GM06990 (cell line): Measurements from ENCODE around the gene ZNF300.
"Not testable (repeated sequence)": the region's sequence is repeated elsewhere in the genome, so short reads cannot be mapped to it uniquely, and the experiment has no call there.

ENCODE experiments used
- DNase-seq: peaks from one replicate; pipeline ENCODE4 v3.0.0-alpha.2; 2011; ENCODE audit not compliant: insufficient read length; ENCODE audit errors: extremely low read depth
- H3K27me3 ChIP-seq: replicated peaks from 2 replicates; pipeline ENCODE4 v1.6.0; 2011; ENCODE audit warnings: low read length; ENCODE audit not compliant: control insufficient read depth, insufficient read depth
- H3K36me3 ChIP-seq: 2 replicates; pipeline ENCODE4 v1.5.1; 2011; ENCODE audit warnings: low read length; ENCODE audit not compliant: control insufficient read depth, insufficient read depth
- H3K4me3 ChIP-seq: replicated peaks from 2 replicates; pipeline ENCODE4 v1.5.1; 2011; ENCODE audit warnings: low read depth, mild to moderate bottlenecking, control low read depth, low read length
- TF ChIP-seq, protein P1 (sequence below): IDR thresholded peaks from 2 replicates; pipeline ENCODE4 v1.5.1; 2011; ENCODE audit warnings: low read length, control low read depth, mild to moderate bottlenecking, inconsistent platforms; ENCODE audit not compliant: insufficient read depth, poor library complexity, severe bottlenecking

The ZNF300 gene

DNA sequence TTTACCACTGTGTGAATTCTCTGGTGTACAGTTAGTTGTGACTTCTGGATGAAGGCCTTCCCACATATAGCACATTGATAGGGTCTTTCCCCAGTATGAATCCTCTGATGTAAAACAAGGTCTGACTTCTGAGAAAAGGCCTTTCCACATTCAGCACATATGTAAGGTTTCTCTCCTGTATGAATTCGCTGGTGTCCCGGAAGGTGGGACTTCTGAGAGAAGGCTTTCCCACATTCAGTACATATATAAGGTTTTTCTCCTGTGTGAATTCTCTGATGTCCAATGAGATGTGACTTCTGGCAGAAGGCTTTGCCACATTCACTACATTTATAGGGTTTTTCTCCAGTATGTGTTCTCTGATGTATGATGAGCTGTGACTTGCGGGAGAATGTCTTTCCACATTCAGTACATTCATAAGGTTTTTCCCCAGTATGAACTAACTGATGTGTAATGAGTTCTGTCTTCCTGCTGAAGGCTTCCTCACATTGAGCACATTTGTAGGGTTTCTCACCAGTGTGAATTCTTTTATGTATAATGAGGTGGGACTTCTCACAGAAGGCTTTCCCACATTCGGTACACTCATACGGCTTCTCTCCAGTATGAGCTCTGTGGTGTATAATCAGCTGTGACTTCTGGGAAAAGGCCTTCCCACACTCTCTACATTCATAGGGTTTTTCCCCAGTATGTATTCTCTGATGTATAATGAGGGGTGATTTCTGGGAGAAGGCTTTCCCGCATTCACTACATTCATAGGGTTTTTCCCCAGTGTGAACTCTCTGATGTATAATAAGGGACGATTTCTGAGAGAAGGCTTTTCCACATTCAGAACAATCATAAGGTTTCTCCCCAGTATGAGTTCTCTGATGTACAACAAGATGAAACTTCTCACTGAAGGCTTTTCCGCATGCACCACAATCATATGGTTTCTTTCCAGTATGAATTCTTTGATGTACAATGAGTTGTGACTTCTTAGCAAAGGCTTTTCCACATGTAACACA lies 9.1 kb downstream of the ZNF300 start:
- no peak overlapping the region for H3K4me3 ChIP-seq
- TF ChIP-seq, protein P1, sequence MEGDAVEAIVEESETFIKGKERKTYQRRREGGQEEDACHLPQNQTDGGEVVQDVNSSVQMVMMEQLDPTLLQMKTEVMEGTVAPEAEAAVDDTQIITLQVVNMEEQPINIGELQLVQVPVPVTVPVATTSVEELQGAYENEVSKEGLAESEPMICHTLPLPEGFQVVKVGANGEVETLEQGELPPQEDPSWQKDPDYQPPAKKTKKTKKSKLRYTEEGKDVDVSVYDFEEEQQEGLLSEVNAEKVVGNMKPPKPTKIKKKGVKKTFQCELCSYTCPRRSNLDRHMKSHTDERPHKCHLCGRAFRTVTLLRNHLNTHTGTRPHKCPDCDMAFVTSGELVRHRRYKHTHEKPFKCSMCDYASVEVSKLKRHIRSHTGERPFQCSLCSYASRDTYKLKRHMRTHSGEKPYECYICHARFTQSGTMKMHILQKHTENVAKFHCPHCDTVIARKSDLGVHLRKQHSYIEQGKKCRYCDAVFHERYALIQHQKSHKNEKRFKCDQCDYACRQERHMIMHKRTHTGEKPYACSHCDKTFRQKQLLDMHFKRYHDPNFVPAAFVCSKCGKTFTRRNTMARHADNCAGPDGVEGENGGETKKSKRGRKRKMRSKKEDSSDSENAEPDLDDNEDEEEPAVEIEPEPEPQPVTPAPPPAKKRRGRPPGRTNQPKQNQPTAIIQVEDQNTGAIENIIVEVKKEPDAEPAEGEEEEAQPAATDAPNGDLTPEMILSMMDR, result no peak
- DNase-seq, result no peak
- no peaks in the 10 kb centered on the region for H3K27me3 ChIP-seq
- no peaks in the 10 kb centered on the region for H3K36me3 ChIP-seq

DNA sequence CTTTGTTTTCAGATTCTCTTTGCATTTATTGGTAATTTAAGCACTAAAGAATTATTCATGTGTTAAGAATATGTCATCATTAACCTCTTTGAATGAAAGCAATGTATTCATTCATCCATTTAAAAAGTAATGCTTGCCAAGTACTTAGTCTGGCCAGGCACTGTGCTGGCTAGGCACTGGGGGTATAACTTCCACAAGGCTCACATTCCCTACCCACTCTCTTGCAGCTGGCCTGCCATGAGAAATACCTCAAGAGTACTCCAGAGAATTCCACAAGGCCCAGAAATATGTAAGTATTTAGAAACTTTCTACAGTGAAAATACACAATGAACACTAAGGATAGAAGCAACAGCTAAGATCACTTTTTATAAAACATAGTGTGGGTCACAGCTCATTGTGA lies 25.4 kb downstream of the ZNF300 start:
- Histone ChIP-seq H3K4me3 (no peak overlapping the region), H3K27me3 (no peaks in the 10 kb centered on the region), H3K36me3 (no peaks in the 10 kb centered on the region)
- no peak for DNase-seq
- TF ChIP-seq, protein P1, result no peak

DNA sequence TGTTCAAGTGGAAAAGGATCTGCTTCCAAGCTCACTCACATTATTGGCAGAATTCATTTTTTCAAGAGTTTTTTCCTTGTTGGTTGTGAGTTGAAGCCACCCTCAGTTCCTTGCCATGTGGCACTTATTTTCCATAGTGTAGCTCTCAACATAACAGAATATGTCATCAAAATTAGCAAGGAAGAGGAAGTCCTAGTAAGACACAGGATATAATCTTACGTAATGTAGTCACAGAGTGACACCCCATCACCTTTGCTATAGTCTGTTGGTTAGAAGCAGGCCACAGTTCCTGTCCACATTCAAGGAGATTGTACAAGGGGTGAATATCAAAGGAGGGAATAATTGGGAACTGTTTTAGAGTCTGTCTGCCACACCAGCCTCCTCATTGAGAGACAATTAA lies 42.7 kb downstream of the ZNF300 start:
- no peak overlapping the region for H3K4me3 ChIP-seq
- no peak for DNase-seq
- TF ChIP-seq, protein P1, result no peak
- no peaks in the 10 kb centered on the region for H3K36me3 ChIP-seq
- H3K27me3 ChIP-seq, result no peaks in the 10 kb centered on the region

DNA sequence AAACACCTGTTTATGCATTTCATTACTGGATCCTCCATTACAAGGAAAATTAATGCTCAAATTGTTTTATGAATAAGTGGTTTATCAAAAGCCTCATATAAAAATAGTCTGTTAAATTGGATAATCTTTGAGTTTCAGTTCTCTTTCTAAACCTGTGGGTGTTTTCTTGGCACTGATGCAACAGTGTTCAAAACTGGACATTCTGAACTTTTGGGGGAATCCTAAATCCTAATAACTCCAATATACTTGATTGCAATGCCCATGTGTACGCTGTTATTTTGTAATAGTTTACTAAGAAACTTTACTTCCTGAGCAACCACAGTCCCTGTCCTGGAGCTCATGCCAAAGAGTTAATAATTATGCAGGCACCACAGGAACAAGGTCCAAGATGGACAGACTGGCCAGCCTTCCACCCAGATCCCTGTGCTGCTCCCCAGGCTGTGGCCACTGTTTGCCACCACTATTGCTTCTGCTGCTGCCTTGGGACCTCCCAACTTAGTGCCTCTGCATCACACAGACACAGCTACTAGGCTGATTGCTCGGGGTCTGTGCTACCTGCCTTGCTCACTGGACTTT lies 44.4 kb downstream of the ZNF300 start:
- TF ChIP-seq, protein P1, result no peak
- no peak for DNase-seq
- no peak overlapping the region for H3K4me3 ChIP-seq

DNA sequence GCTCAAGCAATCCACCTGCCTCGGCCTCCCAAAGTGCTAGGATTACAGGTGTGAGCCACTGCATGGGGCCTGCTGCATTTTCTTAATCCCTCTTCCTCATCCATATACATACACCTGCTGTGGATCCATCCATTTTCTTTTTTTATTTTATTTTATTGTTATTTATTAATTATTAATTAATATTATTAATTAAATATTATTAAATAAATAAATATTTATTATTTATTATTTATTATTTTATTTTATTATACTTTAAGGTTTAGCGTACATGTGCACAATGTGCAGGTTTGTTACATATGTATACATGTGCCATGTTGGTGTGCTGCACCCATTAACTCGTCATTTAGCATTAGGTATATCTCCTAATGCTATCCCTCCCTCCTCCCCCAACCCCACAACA lies 48.1 kb downstream of the ZNF300 start:
- not testable (repeated sequence) for H3K4me3 ChIP-seq, DNase-seq

More for the DNA sequence above, 44.4 kb downstream of the ZNF300 start:
- Histone ChIP-seq H3K36me3 (no peaks in the 10 kb centered on the region), H3K27me3 (no peaks in the 10 kb centered on the region)

DNA sequence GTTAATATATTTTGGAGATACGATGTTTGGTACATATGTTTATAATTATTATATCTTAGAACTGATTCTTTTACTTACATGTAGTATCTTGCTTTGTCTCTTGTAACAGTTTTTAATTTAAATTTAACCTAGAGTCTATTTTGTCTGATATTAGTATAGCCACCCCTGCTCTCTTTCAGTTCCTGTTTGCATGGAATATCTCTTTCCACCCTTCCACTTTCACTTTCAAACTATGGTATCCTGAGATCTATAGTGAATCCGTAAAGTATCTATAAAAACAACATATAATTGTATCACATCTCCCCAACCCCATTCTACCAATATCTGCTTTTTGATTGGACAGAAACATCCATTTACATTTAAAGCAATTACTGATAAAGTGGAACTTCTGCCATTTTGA lies 51.2 kb downstream of the ZNF300 start:
- no peak for DNase-seq
- TF ChIP-seq, protein P1, result no peak
- no peaks in the 10 kb centered on the region for H3K36me3 ChIP-seq
- H3K27me3 ChIP-seq, result no peaks in the 10 kb centered on the region
- H3K4me3 ChIP-seq, result no peak overlapping the region

More for the DNA sequence above, 48.1 kb downstream of the ZNF300 start:
- H3K36me3 ChIP-seq, H3K27me3 ChIP-seq: not testable (repeated sequence)
